Gastrocnemius medialis (tissue), 4 donors: ENCODE results near the gene PPEF2.

Source experiments
- POLR2A ChIP-seq, 2 donors: fragments of 450-650 bp; IDR thresholded peaks; one replicate each; pipeline ENCODE4 v1.6.1; 2017; ENCODE audit warnings: antibody characterized with exemption in 2 of 2, mild to moderate bottlenecking in 2 of 2, moderate library complexity in 2 of 2
- TF ChIP-seq, protein P1 (sequence below), 5 experiments: fragments of 450-650 bp in 3 of 5; fragments of 200-600 bp in 2 of 5; sonication (generic) in 2 of 5; IDR thresholded peaks in 4 of 5; conservative IDR thresholded peaks in 1 of 5; 1 replicate in 4 of 5; 2 replicates in 1 of 5; pipeline ENCODE4 v1.5.1; 2016 to 2019; ENCODE audit warnings: antibody characterized with exemption in 5 of 5, mild to moderate bottlenecking in 3 of 5, moderate library complexity in 3 of 5

GRCh38 chr4:75834095-75834771, 68.0 kb downstream of the PPEF2 start:
- TF ChIP-seq, protein P1, sequence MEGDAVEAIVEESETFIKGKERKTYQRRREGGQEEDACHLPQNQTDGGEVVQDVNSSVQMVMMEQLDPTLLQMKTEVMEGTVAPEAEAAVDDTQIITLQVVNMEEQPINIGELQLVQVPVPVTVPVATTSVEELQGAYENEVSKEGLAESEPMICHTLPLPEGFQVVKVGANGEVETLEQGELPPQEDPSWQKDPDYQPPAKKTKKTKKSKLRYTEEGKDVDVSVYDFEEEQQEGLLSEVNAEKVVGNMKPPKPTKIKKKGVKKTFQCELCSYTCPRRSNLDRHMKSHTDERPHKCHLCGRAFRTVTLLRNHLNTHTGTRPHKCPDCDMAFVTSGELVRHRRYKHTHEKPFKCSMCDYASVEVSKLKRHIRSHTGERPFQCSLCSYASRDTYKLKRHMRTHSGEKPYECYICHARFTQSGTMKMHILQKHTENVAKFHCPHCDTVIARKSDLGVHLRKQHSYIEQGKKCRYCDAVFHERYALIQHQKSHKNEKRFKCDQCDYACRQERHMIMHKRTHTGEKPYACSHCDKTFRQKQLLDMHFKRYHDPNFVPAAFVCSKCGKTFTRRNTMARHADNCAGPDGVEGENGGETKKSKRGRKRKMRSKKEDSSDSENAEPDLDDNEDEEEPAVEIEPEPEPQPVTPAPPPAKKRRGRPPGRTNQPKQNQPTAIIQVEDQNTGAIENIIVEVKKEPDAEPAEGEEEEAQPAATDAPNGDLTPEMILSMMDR (IDR thresholded peaks at IDR 0.05 in 4 of 5, conservative IDR thresholded peaks at IDR 0.05 in 1 of 5) = no peak
- TF ChIP-seq POLR2A (IDR thresholded peaks at IDR 0.05) = no peak
